HG02571 (cell line): ENCODE measurements around the gene NTRK2.
A peak's percentile ranks its signal among the peaks of the same experiment; 100 is the strongest.

Experiments used
- ATAC-seq: cut with Tn5 transposase; IDR thresholded peaks from one replicate; pipeline ENCODE4 v1.9.1; 2021; ENCODE audit warnings: mild to moderate bottlenecking, moderate library complexity; ENCODE audit not compliant: unreplicated experiment

Gene NTRK2

GRCh38 chr9:84669288-84670137 is at the start of gene NTRK2:
Gene NTRK2 (plus strand): TSS chr9:84669729. CDS start chr9:84670749, 1,020 bp downstream.
- ATAC-seq, result no peak

DNA sequence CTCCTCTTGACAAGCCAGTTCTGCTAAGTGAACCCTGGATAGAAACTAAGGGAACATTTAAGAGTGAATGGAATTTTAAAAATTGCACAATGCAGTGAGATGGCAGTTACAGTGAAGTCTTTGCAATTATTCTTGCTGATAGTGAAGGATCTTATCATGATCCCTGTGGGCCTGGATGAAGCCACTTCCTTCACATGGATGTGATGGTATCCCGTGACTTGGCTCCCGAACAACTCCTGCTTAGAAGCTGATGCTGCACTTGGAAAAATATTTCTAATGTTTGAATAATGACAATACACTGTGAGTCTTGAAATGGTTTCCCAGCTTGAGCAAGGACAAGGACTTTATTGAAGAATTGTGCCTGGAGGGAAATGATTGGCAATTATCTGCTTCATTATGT is 49.2 kb upstream of the NTRK2 start:
- no peak for ATAC-seq

GRCh38 chr9:84621811-84622210 is 47.7 kb upstream of the NTRK2 start:
- no peak for ATAC-seq

GRCh38 chr9:84622981-84623380 is 46.5 kb upstream of the NTRK2 start:
- ATAC-seq, result no peak

DNA sequence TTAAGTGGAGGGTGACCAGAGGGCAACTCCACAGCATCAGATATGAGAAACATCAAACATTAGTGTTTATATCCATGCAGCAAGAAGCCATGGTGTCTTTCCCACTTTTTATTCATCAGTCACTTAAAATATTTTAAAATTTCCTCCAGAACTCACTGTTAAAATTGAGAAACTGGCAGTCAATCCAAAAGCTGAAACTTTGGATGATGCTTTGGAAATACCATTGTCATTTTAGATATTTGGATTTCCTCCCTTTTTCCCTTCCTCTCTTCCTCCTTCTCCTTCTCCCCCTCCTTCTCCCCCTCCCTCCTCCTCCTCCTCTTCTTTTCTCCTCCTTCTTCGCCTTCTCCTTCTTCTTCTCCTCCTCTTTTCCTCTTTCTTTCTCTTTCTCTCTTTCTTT is 33.1 kb upstream of the NTRK2 start:
- no peak for ATAC-seq

DNA sequence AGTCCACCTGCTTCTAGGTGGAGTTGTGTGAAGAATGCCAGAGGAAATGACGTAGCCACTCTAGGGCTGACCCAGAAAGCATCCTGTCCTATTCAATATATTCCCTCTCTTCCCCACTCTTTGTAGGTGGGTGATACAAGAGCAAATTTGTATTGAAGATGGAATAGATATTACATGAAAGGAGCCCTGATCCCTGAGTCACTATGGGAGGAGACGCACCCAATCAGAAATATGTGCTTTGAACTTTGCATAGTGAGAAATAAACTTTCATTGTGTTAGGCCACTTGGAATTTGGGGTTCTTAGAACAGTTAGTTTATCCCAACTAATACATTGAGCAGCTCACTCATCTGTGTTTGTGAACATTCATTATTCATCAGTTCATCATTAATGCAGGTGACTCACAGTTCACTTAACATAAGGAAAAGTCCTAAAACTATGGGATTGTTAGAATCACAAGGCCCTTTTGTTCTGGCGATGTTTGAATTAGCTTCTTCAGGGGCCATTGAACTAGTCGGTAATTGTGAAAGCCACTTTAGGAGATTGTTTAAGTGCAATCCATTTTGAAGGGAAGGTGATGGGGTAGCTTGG is 26.9 kb upstream of the NTRK2 start:
- ATAC-seq, result no peak

- no peak for ATAC-seq
Observed at GRCh38 chr9:84647699-84648098, 21.8 kb upstream of the NTRK2 start.

DNA sequence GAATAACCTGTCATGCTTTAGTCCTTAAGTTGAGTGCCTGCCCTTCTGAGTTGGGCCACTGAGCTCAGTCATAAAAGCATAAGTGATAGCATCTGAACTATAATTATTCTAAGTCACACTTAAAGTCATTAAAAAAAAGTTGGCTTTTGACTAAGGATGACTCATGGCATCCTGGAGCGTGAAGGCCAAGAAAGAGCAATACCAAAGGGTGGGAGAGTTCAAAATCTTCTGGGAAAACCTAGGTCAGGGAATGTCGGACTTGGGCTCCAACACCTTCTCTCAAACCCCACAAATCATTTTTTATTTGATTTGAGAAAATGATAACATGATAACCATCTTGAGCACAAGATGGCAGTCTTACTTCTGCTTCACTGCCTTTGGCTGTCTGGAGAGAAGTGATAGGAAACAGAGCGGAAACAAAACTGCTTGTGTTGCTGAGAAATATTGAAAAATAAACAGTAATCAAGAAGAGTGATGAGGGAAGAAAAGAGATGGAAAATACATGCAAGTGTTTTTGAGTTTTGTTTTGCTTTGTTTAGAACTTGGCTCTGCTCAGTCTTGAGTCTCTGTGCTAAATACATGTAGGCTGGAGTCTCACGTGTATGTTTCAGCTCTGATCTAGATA is 16.9 kb upstream of the NTRK2 start:
- no peak for ATAC-seq

DNA sequence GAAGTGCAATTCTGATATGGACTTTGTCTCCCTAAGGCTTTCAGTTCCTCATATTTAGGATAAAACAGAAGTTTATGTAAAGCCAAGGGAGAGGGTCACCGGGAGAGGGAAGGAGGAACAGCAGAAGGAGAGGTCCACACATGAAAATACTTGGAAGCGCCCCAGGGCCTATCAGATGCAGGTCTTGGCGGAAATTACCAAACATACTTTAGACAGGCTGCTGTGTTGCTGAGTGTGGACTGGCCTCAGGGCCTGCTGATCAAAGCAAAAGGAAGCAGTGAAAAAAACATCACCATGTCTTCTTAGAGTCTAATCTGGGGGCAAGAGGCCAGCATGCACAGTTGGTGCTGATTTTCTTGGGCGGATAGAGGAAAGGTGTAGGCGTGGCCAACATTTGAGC is 14.1 kb upstream of the NTRK2 start:
- ATAC-seq, result no peak

- ATAC-seq, result no peak
Observed at GRCh38 chr9:84659313-84659712, 10.2 kb upstream of the NTRK2 start.

DNA sequence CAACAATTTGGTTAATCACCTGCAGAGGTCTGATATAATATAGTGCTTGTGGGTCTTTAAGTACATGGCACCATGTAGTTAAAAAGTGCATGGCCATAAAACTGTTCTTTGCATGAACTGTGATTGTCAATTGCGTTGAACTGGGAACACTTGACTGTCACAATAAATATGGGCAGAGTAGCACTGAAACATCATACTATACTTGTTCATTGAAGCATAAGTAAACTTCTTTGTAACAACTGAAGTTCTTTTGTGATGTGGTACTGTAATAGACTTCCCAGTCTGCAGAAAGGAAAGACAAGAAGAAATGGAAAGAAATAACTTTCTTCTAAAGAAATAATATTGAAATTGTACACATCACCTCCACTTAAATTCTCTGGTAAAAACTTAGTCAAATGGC is 9.8 kb upstream of the NTRK2 start:
- no peak for ATAC-seq

DNA sequence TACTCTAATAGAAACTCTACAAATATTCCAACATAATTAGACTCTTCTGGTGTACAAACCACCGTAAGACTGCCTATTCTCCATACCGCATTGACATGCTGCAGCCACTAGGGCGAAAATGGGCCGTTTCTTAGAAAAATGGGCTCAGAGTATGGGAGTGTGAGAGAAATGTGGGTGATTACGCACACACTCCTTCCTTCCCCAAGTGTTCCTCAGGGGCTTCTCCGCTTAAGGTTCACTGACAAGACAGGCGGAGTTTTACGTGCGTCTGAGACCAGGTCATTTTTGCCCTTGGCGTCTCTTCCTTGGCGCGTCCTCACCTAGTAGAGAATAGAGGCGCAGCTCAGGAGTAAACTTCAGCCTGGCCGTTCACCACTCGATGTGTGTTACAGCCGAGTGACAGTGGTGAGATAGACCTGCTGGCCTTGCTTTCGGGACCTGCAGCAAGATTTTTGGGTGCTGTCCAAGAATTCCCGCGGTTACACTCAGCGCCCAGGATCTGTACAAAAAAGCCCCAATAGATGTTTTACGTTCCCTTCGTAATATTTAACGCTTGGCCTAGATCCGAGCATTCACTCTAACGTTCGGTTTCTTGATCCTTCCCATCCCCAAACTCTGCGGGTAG is 1.8 kb upstream of the NTRK2 start:
- no peak for ATAC-seq

GRCh38 chr9:84668196-84669012 is 1.1 kb upstream of the NTRK2 start:
- peak; percentile 53 for ATAC-seq

GRCh38 chr9:84669013-84669287 is 579 bp upstream of the NTRK2 start:
- no peak for ATAC-seq

DNA sequence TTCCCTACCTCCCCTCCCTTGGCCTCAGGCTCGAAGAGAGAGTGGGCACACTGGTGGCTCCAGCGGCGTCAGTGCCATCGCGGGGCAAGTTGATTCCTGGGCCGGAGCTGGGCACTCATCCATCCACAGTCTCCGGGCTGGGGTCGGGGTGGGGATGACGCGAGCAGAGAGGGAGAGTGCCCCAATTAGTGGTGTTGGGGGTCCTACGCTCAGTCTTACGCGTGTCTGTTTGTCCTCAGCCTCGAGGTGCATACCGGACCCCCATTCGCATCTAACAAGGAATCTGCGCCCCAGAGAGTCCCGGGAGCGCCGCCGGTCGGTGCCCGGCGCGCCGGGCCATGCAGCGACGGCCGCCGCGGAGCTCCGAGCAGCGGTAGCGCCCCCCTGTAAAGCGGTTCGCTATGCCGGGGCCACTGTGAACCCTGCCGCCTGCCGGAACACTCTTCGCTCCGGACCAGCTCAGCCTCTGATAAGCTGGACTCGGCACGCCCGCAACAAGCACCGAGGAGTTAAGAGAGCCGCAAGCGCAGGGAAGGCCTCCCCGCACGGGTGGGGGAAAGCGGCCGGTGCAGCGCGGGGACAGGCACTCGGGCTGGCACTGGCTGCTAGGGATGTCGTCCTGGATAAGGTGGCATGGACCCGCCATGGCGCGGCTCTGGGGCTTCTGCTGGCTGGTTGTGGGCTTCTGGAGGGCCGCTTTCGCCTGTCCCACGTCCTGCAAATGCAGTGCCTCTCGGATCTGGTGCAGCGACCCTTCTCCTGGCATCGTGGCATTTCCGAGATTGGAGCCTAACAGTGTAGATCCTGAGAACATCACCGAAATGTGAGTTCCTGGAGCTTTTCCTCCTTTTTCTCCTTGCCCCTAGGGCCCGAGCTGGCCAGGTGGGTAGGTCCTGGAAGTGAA is 861 bp downstream of the NTRK2 start:
- no peak for ATAC-seq

DNA sequence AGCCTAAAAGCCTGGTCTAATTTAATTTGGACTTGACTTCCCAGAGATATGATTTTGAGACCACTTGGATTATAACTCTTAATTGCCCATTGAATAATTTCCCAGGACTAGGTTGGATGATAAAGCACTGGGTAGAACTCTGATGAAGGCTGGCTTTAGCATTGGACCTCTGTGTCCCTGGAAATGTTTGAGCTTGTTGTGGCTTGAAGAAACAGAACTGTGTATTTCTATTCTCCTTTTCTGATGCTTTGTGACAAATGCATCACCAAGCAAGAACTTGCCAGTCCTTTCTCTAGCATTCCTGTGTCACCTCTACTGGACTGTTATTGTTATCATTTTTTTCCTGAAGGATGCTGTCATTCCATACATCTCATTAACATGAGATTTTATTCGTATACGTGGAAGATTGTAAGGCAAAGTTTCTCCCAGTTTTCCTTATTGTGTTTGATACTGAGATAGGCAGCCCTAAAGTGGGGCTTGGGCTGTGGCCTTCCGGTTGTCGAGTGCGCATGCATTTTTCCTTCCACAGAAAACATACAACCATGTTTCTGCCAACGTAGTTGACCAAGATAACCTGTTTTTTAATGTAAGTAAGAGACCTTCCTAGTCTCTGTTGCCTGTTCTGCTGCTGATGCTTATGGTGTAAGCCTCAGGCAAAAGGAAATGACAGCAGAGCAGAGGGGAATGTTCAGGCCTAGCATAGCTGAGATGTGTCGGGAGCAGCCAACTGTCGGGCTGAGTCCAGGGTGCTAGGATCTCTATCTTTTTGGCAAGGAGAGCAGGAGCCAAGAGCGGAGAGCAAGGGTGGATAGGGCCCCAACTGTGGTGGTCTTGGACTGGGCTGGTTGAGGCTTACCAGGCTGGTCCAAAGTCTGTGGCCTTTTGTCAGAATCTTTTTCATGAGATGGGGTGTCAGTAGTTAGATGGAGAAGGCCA is 2.3 kb downstream of the NTRK2 start:
- ATAC-seq, result no peak

DNA sequence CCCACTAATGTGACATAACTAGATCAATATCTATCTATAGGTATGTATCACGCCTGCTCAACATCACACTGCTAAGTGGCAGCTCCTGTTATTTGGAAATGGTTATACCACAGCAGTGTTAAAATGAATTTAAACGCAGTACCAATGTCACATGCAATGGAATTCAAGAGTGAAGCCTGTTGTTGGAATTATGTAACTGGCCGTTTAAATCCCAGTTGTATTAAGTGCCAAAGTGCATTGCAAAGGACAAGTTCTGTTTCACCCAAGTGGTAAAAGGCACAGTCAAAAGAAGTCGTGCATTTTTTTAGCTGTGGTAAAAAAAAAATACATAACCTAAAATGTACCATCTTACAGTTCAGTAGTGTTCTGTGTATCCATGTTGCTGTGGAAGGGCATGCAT is 4.3 kb downstream of the NTRK2 start:
- ATAC-seq, result no peak

DNA sequence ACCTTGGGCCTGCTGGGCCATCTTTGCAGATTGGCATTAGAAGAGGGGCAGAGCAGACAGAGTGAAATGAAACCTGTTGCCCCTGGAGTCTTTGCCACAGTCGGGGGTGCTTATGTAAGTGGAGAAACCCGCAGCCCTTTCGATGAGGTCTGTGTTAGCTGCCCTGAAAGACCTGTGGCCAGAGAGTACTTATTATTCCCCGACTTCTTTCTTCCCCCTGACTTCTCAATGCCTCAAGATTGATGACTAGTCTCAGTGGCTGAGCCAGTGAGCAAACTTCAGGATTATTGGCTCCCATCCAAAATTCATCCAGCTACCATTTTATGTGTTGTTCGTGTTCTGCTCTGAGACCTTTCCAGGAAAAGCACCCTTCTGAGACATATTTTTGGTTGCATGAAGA is 7.6 kb downstream of the NTRK2 start:
- ATAC-seq, result no peak

DNA sequence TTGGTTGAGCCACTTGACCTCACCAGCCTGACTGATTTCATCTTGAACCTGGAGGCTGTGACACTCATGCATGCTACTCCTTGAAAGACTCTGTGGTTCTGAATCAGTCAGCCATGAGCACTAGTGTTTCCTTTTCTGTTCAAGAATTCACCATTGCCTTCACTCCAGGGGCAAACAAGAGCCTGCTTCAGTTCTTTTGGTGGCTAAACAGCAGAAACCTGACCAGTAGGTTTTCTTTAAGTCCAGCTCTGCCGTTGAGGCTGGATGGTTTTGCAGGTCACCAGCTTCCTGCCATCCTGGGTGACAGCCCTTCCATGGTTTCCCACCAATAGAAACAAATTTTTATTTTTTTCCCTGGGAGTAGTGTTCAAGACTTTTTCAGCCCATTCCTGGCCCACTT is 10.0 kb downstream of the NTRK2 start:
- ATAC-seq, result no peak
